ENCODE data around the gene FAM20A. TPM values are rescaled to one million over a fixed set of nuclear protein-coding genes. Genes with fewer than 3 reads are reported as not detected.

Gene FAM20A
- total and polyA plus RNA-seq, 9 of the 15 experiments (the other 6 are each of a cell fraction or from before 2014, with no cell fraction given): 0.07 TPM; not detected in 8

DNA sequence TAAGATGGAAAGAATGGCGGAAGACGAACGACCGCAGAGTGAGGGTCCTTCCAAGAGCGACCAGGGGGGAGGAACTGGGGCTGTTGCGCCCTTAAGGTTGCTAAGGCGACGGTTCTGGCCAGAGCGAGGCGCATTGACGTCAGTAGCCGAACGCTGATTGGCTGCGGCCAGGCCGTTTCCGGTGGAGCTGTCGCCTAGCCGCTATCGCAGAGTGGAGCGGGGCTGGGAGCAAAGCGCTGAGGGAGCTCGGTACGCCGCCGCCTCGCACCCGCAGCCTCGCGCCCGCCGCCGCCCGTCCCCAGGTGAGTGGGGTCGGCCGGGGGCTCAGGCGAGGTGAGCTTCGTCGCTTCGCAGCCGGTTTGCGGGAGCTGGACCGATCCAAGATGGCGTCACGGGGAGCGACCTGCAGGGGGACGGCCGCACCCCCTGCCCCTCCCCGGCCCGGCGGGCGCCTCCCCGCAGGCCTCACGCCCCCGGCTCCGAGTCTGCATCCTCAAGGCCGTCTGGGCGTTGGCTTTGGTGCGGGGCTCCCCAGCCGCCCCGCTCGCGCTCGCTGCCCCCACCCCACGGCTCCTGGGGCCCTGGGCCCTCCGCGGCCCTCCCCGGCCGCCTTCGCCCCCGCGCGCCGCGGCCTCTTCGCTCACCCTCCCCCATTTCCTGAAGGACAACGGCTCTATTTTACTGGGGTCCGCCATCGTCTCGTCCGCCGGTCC lies 88.8 kb downstream of the FAM20A start, which contains the start of gene PRKAR1A (continued):
- TF ChIP-seq ZNF134 (CRISPR knock-in tag; conservative IDR thresholded peaks at IDR 0.05) (no peak), ZC3H11A (IDR thresholded peaks at IDR 0.05; ENCODE audit: low read depth, low read length) (no peak), ZNF280B (CRISPR knock-in tag; IDR thresholded peaks at IDR 0.05) (no peak), SAP30 (IDR thresholded peaks at IDR 0.05; ENCODE audit: borderline replicate concordance, insufficient read depth, low read depth, low read length, poor library complexity, severe bottlenecking) (no peak), ZC3H8 (IDR thresholded peaks at IDR 0.05) (no peak), EWSR1 (IDR thresholded peaks at IDR 0.05; ENCODE audit: borderline replicate concordance, low read depth, partially characterized antibody) (no peak), MAFF (IDR thresholded peaks at IDR 0.05; ENCODE audit: low read length) (no peak), MXI1 (IDR thresholded peaks at IDR 0.05; ENCODE audit: low read depth, low read length) (peak; percentile 82; the same call in 1 of the 2 replicates), IRF9 (tag; IDR thresholded peaks at IDR 0.05) (no peak), ADNP (tag; IDR thresholded peaks at IDR 0.05) (no peak), PRMT5 (CRISPR knock-in tag; IDR thresholded peaks at IDR 0.05) (no peak), MTF1 (CRISPR knock-in tag; IDR thresholded peaks at IDR 0.05; ENCODE audit: borderline replicate concordance) (no peak), KAT8 (IDR thresholded peaks at IDR 0.05; ENCODE audit: low read depth) (no peak), NCOA1 (IDR thresholded peaks at IDR 0.05; ENCODE audit: low read depth) (no peak), C11orf30 (IDR thresholded peaks at IDR 0.05; ENCODE audit: low read depth) (peak; percentile 66), BMI1 (IDR thresholded peaks at IDR 0.05; ENCODE audit: low read length) (peak; percentile 92), VEZF1 (CRISPR knock-in tag; IDR thresholded peaks at IDR 0.05) (peak; percentile 87), MLLT1 (IDR thresholded peaks at IDR 0.05) (no peak)
- TF ChIP-seq, protein P1, sequence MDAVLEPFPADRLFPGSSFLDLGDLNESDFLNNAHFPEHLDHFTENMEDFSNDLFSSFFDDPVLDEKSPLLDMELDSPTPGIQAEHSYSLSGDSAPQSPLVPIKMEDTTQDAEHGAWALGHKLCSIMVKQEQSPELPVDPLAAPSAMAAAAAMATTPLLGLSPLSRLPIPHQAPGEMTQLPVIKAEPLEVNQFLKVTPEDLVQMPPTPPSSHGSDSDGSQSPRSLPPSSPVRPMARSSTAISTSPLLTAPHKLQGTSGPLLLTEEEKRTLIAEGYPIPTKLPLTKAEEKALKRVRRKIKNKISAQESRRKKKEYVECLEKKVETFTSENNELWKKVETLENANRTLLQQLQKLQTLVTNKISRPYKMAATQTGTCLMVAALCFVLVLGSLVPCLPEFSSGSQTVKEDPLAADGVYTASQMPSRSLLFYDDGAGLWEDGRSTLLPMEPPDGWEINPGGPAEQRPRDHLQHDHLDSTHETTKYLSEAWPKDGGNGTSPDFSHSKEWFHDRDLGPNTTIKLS (IDR thresholded peaks at IDR 0.05; ENCODE audit: borderline replicate concordance, low read depth): no peak
- TF ChIP-seq, protein P2, sequence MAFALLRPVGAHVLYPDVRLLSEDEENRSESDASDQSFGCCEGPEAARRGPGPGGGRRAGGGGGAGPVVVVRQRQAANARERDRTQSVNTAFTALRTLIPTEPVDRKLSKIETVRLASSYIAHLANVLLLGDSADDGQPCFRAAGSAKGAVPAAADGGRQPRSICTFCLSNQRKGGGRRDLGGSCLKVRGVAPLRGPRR (CRISPR knock-in tag; IDR thresholded peaks at IDR 0.05): no peak

Data from K562 (cell line).